Measurements from ENCODE around the gene KIAA1958. TPM values are rescaled to one million over a fixed set of nuclear protein-coding genes. Genes with fewer than 3 reads are reported as not detected.

Gene KIAA1958
- total and polyA plus RNA-seq, 10 of the 15 experiments (the other 5 are each of a cell fraction or from before 2014, with no cell fraction given), result 0.53 to 8.7 (median 4.0) TPM

DNA sequence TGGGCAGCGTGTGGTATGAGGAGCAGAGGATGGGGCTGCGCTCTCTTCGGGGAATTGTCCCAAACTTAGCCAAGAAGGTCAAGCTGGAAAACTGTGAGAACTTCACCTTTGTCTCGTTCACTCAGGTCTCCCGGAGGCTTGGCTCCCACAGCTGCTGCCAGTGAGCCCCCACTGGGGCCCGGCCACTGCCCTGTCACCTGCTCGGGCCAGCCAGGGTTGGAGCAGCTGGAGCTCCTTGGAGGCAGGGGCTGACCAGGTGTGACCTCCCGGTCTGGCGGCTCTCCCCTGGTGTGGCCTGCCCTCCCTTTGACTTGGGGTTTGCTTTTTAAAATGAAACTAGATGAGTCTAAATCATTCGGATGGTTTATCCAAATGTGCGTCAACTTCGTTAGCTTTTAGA is 173.3 kb downstream of the KIAA1958 start:
- FAIRE-seq (no peak), DNase-seq (ENCODE audit: low read depth, low spot score) (no peak), ATAC-seq (no peak)
- no TSS peak for BruUV-seq (replicated peaks)
- 95% methylated on average over 12 of the region's 12 CpGs for WGBS (ENCODE audit: insufficient coverage, insufficient replicate concordance, low lambda C conversion rate, missing lambda C conversion rate)
- Histone ChIP-seq H3K9me3 (replicated peaks; ENCODE audit: control insufficient read depth, insufficient read depth, low read length) (no peaks in the 10 kb centered on the region), H3K9ac (ENCODE audit: control insufficient read depth, insufficient read depth, low read length) (no peak overlapping the region), H3K36me3 (ENCODE audit: control insufficient read depth in 2 of 2, insufficient read depth in 2 of 2, low read length in 1 of 2) (no peaks in the 10 kb centered on the region), H3K79me2 (ENCODE audit: control insufficient read depth, insufficient read depth, low read length) (no peaks in the 10 kb centered on the region), H4K20me1 (ENCODE audit: control insufficient read depth, insufficient read depth) (no peaks in the 10 kb centered on the region), H3K4me2 (ENCODE audit: control insufficient read depth, insufficient read depth) (no peak overlapping the region), H3K4me1 (ENCODE audit: control insufficient read depth, insufficient read depth, low read length) (no peaks in the 10 kb centered on the region), H3K27me3 (replicated peaks in 1 of 2; ENCODE audit: control insufficient read depth in 2 of 2, insufficient read depth in 2 of 2, low read length in 1 of 2) (no peaks in the 10 kb centered on the region), H3K27ac (ENCODE audit: control insufficient read depth, insufficient read depth) (no peak overlapping the region), H2AFZ (ENCODE audit: control insufficient read depth, low read depth, low read length) (no peak overlapping the region), H3K4me3 (no peak overlapping the region)
- ChIA-PET CTCF (interaction anchor here (1.3 kb wide), 1 partner anchor 217 kb away, joined by 3 read pairs; no protein-coding TSS in a partner anchor), RAD21 (ENCODE audit: unreplicated experiment) (interaction anchor here (1.2 kb wide), 1 partner anchor 57 kb away, joined by 3 read pairs; no protein-coding TSS in a partner anchor), SMC1A (ENCODE audit: uncharacterized antibody, unreplicated experiment) (no interaction called here), POLR2A (no interaction called here)
- TF ChIP-seq, protein P1, sequence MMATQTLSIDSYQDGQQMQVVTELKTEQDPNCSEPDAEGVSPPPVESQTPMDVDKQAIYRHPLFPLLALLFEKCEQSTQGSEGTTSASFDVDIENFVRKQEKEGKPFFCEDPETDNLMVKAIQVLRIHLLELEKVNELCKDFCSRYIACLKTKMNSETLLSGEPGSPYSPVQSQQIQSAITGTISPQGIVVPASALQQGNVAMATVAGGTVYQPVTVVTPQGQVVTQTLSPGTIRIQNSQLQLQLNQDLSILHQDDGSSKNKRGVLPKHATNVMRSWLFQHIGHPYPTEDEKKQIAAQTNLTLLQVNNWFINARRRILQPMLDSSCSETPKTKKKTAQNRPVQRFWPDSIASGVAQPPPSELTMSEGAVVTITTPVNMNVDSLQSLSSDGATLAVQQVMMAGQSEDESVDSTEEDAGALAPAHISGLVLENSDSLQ (IDR thresholded peaks at IDR 0.05), result no peak
- TF ChIP-seq KAT2A (conservative IDR thresholded peaks at IDR 0.05; ENCODE audit: control insufficient read depth, low read depth, low read length) (no peak), SUPT20H (IDR thresholded peaks at IDR 0.05; ENCODE audit: borderline replicate concordance, control insufficient read depth, low read depth, low read length) (no peak), ZNF274 (IDR thresholded peaks at IDR 0.05; ENCODE audit: insufficient read depth, insufficient read length) (no peak), MTA3 (IDR thresholded peaks at IDR 0.05; ENCODE audit: borderline replicate concordance, low read length) (no peak), TAF1 (IDR thresholded peaks at IDR 0.05; ENCODE audit: borderline replicate concordance, low read depth, low read length) (no peak), ZNF384 (IDR thresholded peaks at IDR 0.05; ENCODE audit: borderline replicate concordance, low read depth, low read length) (no peak), HCFC1 (IDR thresholded peaks at IDR 0.05; ENCODE audit: low read length) (no peak), GATAD2B (conservative IDR thresholded peaks at IDR 0.05; ENCODE audit: low read depth) (no peak), TCF12 (IDR thresholded peaks at IDR 0.05; ENCODE audit: low read depth, low read length) (no peak)
- TF ChIP-seq, protein P2, sequence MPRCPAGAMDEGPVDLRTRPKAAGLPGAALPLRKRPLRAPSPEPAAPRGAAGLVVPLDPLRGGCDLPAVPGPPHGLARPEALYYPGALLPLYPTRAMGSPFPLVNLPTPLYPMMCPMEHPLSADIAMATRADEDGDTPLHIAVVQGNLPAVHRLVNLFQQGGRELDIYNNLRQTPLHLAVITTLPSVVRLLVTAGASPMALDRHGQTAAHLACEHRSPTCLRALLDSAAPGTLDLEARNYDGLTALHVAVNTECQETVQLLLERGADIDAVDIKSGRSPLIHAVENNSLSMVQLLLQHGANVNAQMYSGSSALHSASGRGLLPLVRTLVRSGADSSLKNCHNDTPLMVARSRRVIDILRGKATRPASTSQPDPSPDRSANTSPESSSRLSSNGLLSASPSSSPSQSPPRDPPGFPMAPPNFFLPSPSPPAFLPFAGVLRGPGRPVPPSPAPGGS (IDR thresholded peaks at IDR 0.05; ENCODE audit: borderline replicate concordance, insufficient read depth, low read depth, low read length, poor library complexity, severe bottlenecking), result no peak
- TF ChIP-seq, protein P3, sequence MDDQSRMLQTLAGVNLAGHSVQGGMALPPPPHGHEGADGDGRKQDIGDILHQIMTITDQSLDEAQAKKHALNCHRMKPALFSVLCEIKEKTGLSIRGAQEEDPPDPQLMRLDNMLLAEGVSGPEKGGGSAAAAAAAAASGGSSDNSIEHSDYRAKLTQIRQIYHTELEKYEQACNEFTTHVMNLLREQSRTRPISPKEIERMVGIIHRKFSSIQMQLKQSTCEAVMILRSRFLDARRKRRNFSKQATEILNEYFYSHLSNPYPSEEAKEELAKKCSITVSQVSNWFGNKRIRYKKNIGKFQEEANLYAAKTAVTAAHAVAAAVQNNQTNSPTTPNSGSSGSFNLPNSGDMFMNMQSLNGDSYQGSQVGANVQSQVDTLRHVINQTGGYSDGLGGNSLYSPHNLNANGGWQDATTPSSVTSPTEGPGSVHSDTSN (IDR thresholded peaks at IDR 0.05; ENCODE audit: insufficient replicate concordance, low read depth, low read length), result no peak
- in situ Hi-C loops (cut with MboI), result no loop called here
- intact Hi-C loops (cut with micrococcal nuclease; ENCODE audit: unreplicated experiment), result no loop called here

All from GM12878 (cell line).